NCI-H2171 treated with DMSO at 0.1 percent for 48 hours (cell line): Measurements from ENCODE around the gene ARL6.
A peak's percentile ranks its signal among the peaks of the same experiment; 100 is the strongest.

Source experiments
- DNase-seq: peaks from one replicate; lab custom pipeline; 2025; lab: John Stamatoyannopoulos, UW

ARL6 gene

GRCh38 chr3:97764407-97765238, at the start of gene ARL6:
Gene ARL6, plus strand, starts transcription at chr3:97764758. Its CDS starts 3,350 bp downstream, at chr3:97768108.
- DNase-seq = peak; percentile 97

GRCh38 chr3:97719156-97719821, 45.3 kb upstream of the ARL6 start:
- DNase-seq = peak; percentile 89

- peak; percentile 29 for DNase-seq
These were observed 44.1 kb upstream of the ARL6 start for GRCh38 chr3:97720417-97720816.

GRCh38 chr3:97721446-97721845, 43.1 kb upstream of the ARL6 start:
- no peak for DNase-seq

- DNase-seq = no peak
These were observed 27.6 kb upstream of the ARL6 start for GRCh38 chr3:97736928-97737327.

GRCh38 chr3:97738761-97739160, 25.8 kb upstream of the ARL6 start:
- DNase-seq = no peak

- no peak for DNase-seq
These were observed 22.5 kb upstream of the ARL6 start for GRCh38 chr3:97742036-97742435.

- no peak for DNase-seq
These were observed 20.3 kb upstream of the ARL6 start for GRCh38 chr3:97744289-97744688.

GRCh38 chr3:97763586-97764406, 762 bp upstream of the ARL6 start:
- no peak for DNase-seq

- DNase-seq = no peak
These were observed 778 bp downstream of the ARL6 start for GRCh38 chr3:97765336-97765735.

- no peak for DNase-seq
These were observed 8.4 kb downstream of the ARL6 start for GRCh38 chr3:97772926-97773325.

GRCh38 chr3:97778152-97778551, 13.6 kb downstream of the ARL6 start:
- no peak for DNase-seq

GRCh38 chr3:97793420-97794019, 29.0 kb downstream of the ARL6 start:
- DNase-seq = peak; percentile 81

- DNase-seq = no peak
These were observed 31.4 kb downstream of the ARL6 start for GRCh38 chr3:97795951-97796350.

- DNase-seq = no peak
These were observed 39.9 kb downstream of the ARL6 start for GRCh38 chr3:97804471-97804870.

GRCh38 chr3:97810779-97811390, 46.3 kb downstream of the ARL6 start:
- DNase-seq = no peak

GRCh38 chr3:97815149-97815917, 50.8 kb downstream of the ARL6 start:
- peak; percentile 33 for DNase-seq

- peak; percentile 59 for DNase-seq
These were observed 52.3 kb downstream of the ARL6 start for GRCh38 chr3:97816811-97817210.

GRCh38 chr3:97817965-97818364, 53.4 kb downstream of the ARL6 start:
- peak; percentile 100 for DNase-seq

GRCh38 chr3:97820780-97821179, 56.2 kb downstream of the ARL6 start:
- no peak for DNase-seq

GRCh38 chr3:97821287-97821773, 56.8 kb downstream of the ARL6 start:
- no peak for DNase-seq
